ENCODE measurements around the gene PFN3. TPM values are rescaled to one million over a fixed set of nuclear protein-coding genes. Genes with fewer than 3 reads are reported as not detected.

Gene PFN3
- total RNA-seq, 1 donor from 2014 or later, result not detected

- TF ChIP-seq, protein P1, sequence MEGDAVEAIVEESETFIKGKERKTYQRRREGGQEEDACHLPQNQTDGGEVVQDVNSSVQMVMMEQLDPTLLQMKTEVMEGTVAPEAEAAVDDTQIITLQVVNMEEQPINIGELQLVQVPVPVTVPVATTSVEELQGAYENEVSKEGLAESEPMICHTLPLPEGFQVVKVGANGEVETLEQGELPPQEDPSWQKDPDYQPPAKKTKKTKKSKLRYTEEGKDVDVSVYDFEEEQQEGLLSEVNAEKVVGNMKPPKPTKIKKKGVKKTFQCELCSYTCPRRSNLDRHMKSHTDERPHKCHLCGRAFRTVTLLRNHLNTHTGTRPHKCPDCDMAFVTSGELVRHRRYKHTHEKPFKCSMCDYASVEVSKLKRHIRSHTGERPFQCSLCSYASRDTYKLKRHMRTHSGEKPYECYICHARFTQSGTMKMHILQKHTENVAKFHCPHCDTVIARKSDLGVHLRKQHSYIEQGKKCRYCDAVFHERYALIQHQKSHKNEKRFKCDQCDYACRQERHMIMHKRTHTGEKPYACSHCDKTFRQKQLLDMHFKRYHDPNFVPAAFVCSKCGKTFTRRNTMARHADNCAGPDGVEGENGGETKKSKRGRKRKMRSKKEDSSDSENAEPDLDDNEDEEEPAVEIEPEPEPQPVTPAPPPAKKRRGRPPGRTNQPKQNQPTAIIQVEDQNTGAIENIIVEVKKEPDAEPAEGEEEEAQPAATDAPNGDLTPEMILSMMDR (IDR thresholded peaks at IDR 0.05; ENCODE audit: insufficient read depth, low read length, poor library complexity, severe bottlenecking), result peak; percentile 75
- Histone ChIP-seq H3K27me3 (ENCODE audit: control insufficient read depth, insufficient read depth, low read length) (no peaks in the 10 kb centered on the region), H3K4me3 (ENCODE audit: low read depth, low read length) (no peak overlapping the region), H3K36me3 (ENCODE audit: control insufficient read depth, insufficient read depth, low read length) (no peaks in the 10 kb centered on the region)
- no peak for DNase-seq (ENCODE audit: low read depth)
These were observed 31.4 kb downstream of the PFN3 start for GRCh38 chr5:177368869-177369644.

- DNase-seq (ENCODE audit: low read depth), result no peak
- H3K36me3 ChIP-seq (ENCODE audit: control insufficient read depth, insufficient read depth, low read length), result no peaks in the 10 kb centered on the region
- H3K4me3 ChIP-seq (ENCODE audit: low read depth, low read length), result no peak overlapping the region
- TF ChIP-seq, protein P1 (IDR thresholded peaks at IDR 0.05; ENCODE audit: insufficient read depth, low read length, poor library complexity, severe bottlenecking), result no peak
- no peaks in the 10 kb centered on the region for H3K27me3 ChIP-seq (ENCODE audit: control insufficient read depth, insufficient read depth, low read length)
These were observed 32.2 kb downstream of the PFN3 start for GRCh38 chr5:177367981-177368868.

DNA sequence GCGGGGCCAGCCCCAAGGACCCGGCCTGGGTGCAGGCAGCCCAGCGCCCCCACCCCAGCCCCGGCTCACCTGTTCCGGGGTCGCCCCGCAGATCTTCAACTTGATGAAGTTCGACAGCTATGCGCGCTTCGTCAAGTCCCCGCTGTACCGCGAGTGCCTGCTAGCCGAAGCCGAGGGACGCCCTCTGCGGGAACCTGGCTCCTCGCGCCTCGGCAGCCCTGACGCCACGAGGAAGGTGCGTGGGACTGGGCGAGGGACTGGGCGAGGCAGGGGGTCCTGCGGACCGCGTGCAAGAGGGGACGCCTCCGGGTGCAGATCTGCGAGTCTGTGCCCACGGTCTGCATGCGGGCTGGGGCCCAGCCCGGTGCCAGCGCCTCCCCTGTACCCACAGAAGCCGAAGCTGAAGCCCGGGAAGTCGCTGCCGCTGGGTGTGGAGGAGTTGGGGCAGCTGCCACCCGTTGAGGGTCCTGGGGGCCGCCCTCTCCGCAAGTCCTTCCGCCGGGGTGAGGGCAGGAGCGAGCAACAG lies 33.1 kb downstream of the PFN3 start:
- no peaks in the 10 kb centered on the region for H3K36me3 ChIP-seq (ENCODE audit: control insufficient read depth, insufficient read depth, low read length)
- TF ChIP-seq, protein P1 (IDR thresholded peaks at IDR 0.05; ENCODE audit: insufficient read depth, low read length, poor library complexity, severe bottlenecking), result peak; percentile 32
- no peaks in the 10 kb centered on the region for H3K27me3 ChIP-seq (ENCODE audit: control insufficient read depth, insufficient read depth, low read length)
- peak overlapping the region; percentile 41 for H3K4me3 ChIP-seq (ENCODE audit: low read depth, low read length)
- no peak for DNase-seq (ENCODE audit: low read depth)

DNA sequence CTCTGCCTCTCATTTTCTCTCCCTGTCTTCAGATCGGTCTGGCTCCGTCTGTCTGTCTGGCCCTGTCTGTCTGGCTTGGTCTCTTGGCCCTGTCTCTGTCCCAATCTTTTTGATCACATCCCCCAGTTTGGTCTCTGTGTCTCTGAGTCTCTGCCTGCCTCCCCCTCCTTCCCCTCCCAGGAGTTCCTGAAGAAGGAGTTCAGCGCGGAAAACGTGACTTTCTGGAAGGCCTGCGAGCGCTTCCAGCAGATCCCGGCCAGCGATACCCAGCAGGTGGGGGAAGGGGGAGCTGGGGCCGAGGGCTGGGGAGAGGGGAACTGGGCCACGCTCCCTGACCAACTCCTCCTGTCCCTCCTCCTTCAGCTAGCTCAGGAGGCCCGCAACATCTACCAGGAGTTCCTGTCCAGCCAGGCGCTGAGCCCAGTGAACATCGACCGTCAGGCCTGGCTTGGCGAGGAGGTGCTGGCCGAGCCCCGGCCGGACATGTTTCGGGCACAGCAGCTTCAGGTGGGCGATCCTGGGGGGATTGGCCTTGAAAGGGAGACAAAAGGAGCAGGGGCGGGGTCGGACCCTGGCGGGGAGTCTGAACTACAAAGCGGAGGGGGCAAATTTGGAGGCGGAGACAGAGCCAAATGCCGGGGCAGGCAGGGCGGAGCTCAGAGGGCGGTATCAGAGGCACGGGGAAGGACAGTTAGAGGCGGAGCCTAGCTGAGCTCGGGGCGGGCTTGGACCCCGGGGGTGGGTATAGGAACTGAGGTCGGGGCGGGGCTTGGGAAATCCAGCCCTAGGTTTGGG lies 33.7 kb downstream of the PFN3 start:
- Histone ChIP-seq H3K27me3 (ENCODE audit: control insufficient read depth, insufficient read depth, low read length) (no peaks in the 10 kb centered on the region), H3K36me3 (ENCODE audit: control insufficient read depth, insufficient read depth, low read length) (no peaks in the 10 kb centered on the region), H3K4me3 (ENCODE audit: low read depth, low read length) (peak overlapping the region; percentile 41)
- peak; percentile 31 for DNase-seq (ENCODE audit: low read depth)
- TF ChIP-seq, protein P1 (IDR thresholded peaks at IDR 0.05; ENCODE audit: insufficient read depth, low read length, poor library complexity, severe bottlenecking), result no peak

DNA sequence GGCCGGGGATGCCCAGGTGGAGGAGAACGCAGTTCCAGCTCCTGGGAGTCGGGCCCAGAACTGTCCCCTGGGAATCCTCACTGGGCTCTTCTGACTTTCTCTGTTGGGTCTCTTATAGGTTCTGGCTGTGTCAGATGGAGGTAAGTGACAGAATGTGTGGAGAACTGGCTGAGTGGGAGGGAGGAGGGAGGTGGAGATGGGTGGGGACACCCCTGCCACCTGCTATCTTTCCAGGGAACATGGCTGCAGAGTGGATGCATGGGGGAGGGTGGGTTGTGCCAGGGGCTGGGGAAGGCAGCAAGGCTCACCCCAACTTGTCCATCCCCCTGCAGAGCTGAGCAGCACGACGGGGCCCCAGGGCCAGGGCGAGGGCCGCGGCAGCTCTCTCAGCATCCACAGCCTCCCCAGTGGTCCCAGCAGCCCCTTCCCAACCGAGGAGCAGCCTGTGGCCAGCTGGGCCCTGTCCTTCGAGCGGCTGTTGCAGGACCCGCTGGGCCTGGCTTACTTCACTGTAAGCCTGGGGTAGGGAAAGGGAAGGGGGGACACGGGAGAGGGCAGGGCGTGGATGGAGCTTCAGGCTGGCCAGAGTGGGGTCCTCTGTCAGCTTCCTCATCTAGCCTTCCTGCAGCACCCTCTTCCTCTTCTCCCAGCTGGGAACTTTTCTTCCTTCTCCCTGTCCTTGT lies 34.5 kb downstream of the PFN3 start:
- no peak for DNase-seq (ENCODE audit: low read depth)
- TF ChIP-seq, protein P1 (IDR thresholded peaks at IDR 0.05; ENCODE audit: insufficient read depth, low read length, poor library complexity, severe bottlenecking), result no peak
- H3K36me3 ChIP-seq (ENCODE audit: control insufficient read depth, insufficient read depth, low read length), result no peaks in the 10 kb centered on the region
- no peaks in the 10 kb centered on the region for H3K27me3 ChIP-seq (ENCODE audit: control insufficient read depth, insufficient read depth, low read length)
- H3K4me3 ChIP-seq (ENCODE audit: low read depth, low read length), result no peak overlapping the region
